GM19193 (cell line): ENCODE measurements around the gene BIN2.

Experiments
- POLR2A ChIP-seq: IDR thresholded peaks from 4 replicates; pipeline ENCODE4 v1.6.1; 2011; ENCODE audit not compliant: insufficient read depth, insufficient read length; ENCODE audit errors: extremely low read depth

BIN2 gene

DNA sequence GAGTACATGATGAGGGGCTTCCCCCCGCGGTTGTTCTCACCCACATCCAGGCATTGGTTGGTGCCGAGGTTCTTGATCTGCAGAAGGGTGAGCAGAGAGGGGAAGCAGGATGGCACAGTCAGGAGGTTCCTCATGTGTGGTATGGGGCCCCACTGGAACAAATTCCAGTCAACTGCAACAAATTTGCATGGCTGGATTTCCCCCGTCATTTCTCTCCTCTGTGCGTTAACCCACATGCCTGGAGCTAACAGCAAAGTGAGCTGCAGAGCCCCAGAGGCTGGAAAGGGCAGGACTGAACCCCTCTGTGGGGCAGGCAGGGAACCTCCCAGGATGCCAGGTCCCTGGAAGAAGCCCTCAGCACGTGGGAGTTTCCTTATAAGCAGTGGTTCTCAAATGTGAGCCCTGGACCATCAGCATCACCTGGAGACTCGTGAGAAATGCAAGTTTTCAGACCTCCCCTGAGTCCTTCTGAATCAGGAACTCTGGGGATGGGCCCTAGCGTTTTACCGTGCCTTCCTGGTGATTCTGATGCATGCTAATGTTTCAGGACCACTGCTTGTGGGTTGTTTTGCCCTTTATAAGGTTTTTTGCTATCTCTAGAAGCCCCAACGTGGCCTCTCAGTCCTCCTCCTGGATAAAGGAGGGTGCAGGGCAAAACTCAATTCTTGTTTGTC, 33.5 kb upstream of the BIN2 start:
- peak; percentile 33 for TF ChIP-seq POLR2A

GRCh38 chr12:51351913-51352532, 28.0 kb upstream of the BIN2 start:
- TF ChIP-seq POLR2A, result no peak

DNA sequence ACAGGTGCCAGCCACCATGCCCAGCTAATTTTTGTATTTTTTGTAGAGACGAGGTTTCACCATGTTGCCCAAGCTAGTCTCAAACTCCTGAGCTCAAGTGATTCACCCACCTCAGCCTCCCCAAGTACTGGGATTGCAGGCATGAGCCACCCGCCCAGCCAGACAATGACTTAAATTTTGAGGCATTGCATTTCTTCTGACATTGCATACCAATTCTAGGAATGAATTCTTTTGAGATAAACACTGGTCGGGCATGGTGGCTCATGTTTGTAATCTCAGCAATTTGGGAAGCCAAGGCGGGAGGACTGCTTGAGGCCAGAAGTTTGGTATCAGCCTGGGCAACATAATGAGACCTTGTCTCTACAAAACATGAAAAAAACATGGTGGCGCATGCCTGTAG, 25.1 kb upstream of the BIN2 start:
- no peak for TF ChIP-seq POLR2A

- TF ChIP-seq POLR2A, result no peak
Observed at GRCh38 chr12:51348116-51348515, 24.1 kb upstream of the BIN2 start.

GRCh38 chr12:51346581-51346980, 22.6 kb upstream of the BIN2 start, which contains the start of gene CELA1:
Gene CELA1, minus strand, starts transcription at chr12:51346679. Its CDS starts 41 bp downstream, at chr12:51346638.
- TF ChIP-seq POLR2A, result no peak

DNA sequence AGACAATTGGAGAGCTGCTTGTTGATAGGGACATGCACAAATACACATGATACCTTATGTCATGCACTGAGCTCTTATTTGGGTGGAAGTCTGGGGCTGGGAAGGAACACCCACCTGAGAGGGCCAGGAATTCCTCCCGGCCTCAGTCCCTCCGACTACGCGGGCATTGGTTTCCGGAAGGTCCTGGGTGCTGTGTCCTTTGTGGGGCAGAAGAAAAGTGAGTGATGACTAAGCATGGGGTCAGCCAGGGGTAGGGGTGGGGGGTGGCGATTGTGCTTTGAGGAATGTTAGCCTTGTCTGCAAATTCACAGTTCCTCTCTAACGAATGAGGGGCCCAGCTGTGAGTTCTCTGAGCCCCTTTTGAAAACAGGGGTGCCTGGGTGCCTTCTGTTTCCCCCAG, 21.7 kb upstream of the BIN2 start:
- no peak for TF ChIP-seq POLR2A

GRCh38 chr12:51343201-51343600, 19.2 kb upstream of the BIN2 start:
- no peak for TF ChIP-seq POLR2A

- no peak for TF ChIP-seq POLR2A
Observed at GRCh38 chr12:51342416-51342815, 18.4 kb upstream of the BIN2 start.

- TF ChIP-seq POLR2A, result no peak
Observed at GRCh38 chr12:51341251-51342007, 17.5 kb upstream of the BIN2 start.

GRCh38 chr12:51339750-51340149, 15.8 kb upstream of the BIN2 start:
- TF ChIP-seq POLR2A, result no peak

- no peak for TF ChIP-seq POLR2A
Observed at GRCh38 chr12:51335931-51336330, 12.0 kb upstream of the BIN2 start.

DNA sequence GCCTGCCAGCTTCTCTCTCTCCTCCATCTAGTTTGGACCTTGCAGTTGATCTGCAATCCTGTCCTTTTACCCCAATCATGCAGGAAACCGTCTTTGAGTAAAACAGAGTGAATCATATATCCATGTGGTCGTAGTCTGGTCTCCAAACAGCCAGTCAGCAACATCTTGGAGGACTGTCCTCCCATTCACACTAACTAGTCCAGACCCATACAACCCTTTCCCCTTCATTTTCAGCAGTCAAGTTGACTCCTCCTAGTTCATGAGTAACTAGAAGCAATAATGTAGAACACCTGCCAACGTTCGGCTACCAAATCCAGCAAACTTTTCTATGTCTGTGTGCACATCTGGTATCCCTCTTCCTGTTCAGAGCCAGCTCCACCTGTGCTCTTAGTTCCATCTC, 10.8 kb upstream of the BIN2 start:
- no peak for TF ChIP-seq POLR2A

DNA sequence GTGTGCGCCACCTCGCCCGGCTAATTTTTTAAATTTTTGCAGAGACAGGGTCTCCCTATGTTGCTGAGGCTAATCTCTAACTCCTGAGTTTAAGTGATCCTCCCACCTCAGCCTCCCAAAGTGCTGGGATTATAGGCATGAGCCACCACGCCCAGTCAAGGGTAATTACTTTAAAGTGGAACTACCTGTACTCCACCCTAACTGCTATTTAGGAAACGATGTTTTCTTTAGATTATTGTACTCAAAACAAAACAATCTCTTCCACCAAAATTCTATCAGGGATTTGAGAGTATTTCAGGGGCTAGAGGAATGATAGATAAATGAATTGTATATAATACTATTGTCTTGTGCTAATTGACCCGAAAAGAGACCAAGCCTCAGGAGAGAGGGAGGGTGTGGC, 9.6 kb upstream of the BIN2 start:
- TF ChIP-seq POLR2A, result no peak

GRCh38 chr12:51330186-51330585, 6.2 kb upstream of the BIN2 start:
- no peak for TF ChIP-seq POLR2A

GRCh38 chr12:51329742-51330141, 5.8 kb upstream of the BIN2 start:
- no peak for TF ChIP-seq POLR2A

DNA sequence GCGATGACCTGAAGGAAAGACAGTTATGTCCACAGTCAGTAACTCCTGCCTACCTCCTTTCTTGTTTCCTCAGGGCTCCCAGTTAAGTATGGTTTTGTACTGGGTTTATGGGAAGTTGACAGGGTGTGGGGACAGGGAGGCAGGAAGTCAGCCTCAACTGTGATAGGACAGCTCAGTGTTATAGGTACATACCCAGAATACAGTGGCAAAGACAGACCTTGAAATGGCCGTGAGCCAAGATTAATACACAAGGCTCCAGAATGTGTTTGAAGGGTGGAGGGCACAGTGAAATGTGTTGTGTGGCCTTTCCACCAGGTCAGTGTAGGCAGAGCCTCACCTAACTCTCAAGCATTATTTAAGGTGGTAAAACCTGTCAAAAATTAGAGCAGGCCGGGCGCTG, 4.6 kb upstream of the BIN2 start:
- no peak for TF ChIP-seq POLR2A
